Activated CD4-positive, alpha-beta T cell treated with anti-CD3 and anti-CD28 coated beads for 36 hours (primary cell): Measurements from ENCODE around the gene TIAM1. TPM values are rescaled to one million over a fixed set of nuclear protein-coding genes. Genes with fewer than 3 reads are reported as not detected.

ENCODE experiments used
- ATAC-seq: fragments of 200-7000 bp; cut with Tn5 transposase; one replicate; pipeline ENCODE4 v1.10.0; 2021; ENCODE audit warnings: mild to moderate bottlenecking, moderate library complexity
- CTCF ChIA-PET: fragments of 350-600 bp; sonication (Branson Sonifier 250); formaldehyde crosslinking; loops from one replicate; lab custom pipeline; 2021; ENCODE audit warnings: antibody characterized with exemption; lab: Charles Lee
- POLR2A ChIA-PET: fragments of 350-600 bp; sonication (Branson Sonifier 250); formaldehyde crosslinking; loops from one replicate; lab custom pipeline; 2021; ENCODE audit warnings: antibody characterized with exemption, inconsistent platforms; lab: Charles Lee
- DNase-seq: peaks from one replicate; pipeline ENCODE4 v3.0.0-alpha.2; 2020
- H3K27ac Mint-ChIP-seq: one replicate; pipeline ENCODE4 v1.8.0; 2021; ENCODE audit warnings: mixed read lengths
- H3K27me3 Mint-ChIP-seq: one replicate; pipeline ENCODE4 v1.8.0; 2021; ENCODE audit warnings: mixed read lengths
- H3K36me3 Mint-ChIP-seq: one replicate; pipeline ENCODE4 v1.8.0; 2021; ENCODE audit warnings: low read depth, mixed read lengths
- H3K4me1 Mint-ChIP-seq: one replicate; pipeline ENCODE4 v1.8.0; 2021; ENCODE audit warnings: mixed read lengths
- H3K4me3 Mint-ChIP-seq: one replicate; pipeline ENCODE4 v1.8.0; 2021; ENCODE audit warnings: mild to moderate bottlenecking, moderate library complexity, mixed read lengths
- H3K9me3 Mint-ChIP-seq: one replicate; pipeline ENCODE4 v1.8.0; 2021; ENCODE audit warnings: low read depth, mixed read lengths
- intact Hi-C, 2 experiments: fragments of 100-400 bp; cut with DNase I in 1 of 2; cut with micrococcal nuclease in 1 of 2; formaldehyde crosslinking; loops; one replicate each; pipeline versions ENCODE4 v1.14.2 to v1.15.1; 2022 to 2024; cut with DNase I, micrococcal nuclease
- total RNA-seq, 2 experiments: library from RNA; stranded (reverse); gene quantifications; one replicate each; pipeline ENCODE4 v1.2.3, GENCODE V29; 2021

The TIAM1 gene
- total RNA-seq, 2 experiments from 2014 or later = 60.7 to 72.6 TPM

DNA sequence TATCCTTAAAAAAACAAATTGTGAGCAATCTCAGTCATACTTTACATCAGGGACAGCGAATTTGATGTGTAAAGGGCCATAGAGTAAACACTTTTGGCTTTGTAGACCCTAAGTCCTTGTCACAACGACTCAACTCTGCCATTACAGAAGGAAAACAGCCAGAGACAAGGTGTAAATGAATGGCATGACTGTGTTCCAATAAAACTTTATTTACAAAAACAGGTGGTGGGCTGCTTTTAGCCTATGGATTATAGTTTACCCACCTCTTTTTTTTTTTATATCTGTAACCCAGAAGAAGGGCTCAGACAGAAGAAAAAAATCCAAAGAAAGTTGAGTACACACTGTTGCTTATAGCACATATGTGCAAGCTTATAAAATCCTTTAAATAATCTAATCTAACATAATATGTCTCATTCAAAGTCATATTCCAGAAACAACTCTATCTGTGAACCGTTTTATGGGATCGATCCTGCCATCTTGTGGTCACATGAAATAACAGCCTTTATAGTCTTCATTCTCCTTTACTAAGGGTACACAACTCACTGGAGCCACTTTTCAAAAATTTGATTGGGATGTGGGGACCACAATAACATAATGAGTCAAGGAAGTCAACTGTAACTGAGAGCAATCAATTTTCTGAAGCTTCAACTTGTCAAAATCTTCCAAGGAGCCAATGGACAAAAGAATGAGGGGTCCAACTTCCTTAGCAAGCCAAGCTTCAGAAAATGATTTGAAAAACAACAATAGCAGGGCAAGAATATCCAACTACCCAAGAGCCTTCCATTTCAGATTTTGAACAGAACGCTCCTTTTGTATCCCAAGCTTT is 163.6 kb downstream of the TIAM1 start:
- POLR2A ChIA-PET = interaction anchor here (1.2 to 2.4 kb wide), 3 partner anchors 11 to 147 kb away, joined by 3 to 9 read pairs (median 4); no protein-coding TSS in a partner anchor
- H3K27ac Mint-ChIP-seq = peak overlapping the region; percentile 99
- no peaks in the 10 kb centered on the region for H3K27me3 Mint-ChIP-seq
- H3K4me3 Mint-ChIP-seq = peak overlapping the region; percentile 91
- ATAC-seq = no peak
- CTCF ChIA-PET = interaction anchor here (0.6 to 4.1 kb wide), 20 partner anchors 11 to 1447 kb away, joined by 3 to 33 read pairs (median 5); no protein-coding TSS in a partner anchor
- DNase-seq = peak; percentile 48
- peaks cover 57% of the 10 kb centered on the region for H3K36me3 Mint-ChIP-seq
- intact Hi-C loops = loop anchor here (1.0 to 5.0 kb wide), 7 partner anchors 14 to 477 kb away; partner anchors contain the start of genes KRTAP21-3 (in 1 of the 2) and SOD1 (in 1 of the 2)
- H3K4me1 Mint-ChIP-seq = peaks cover 77% of the 10 kb centered on the region
- no peaks in the 10 kb centered on the region for H3K9me3 Mint-ChIP-seq

GRCh38 chr21:31176725-31177124 is 167.3 kb downstream of the TIAM1 start:
- CTCF ChIA-PET = interaction anchor here (0.6 to 1.3 kb wide), 9 partner anchors 10 to 490 kb away, joined by 3 to 4 read pairs (median 3); no protein-coding TSS in a partner anchor
- peaks cover 60% of the 10 kb centered on the region for H3K36me3 Mint-ChIP-seq
- H3K9me3 Mint-ChIP-seq = no peaks in the 10 kb centered on the region
- POLR2A ChIA-PET = interaction anchor here (0.7 kb wide), 1 partner anchor 697 kb away, joined by 3 read pairs; no protein-coding TSS in a partner anchor
- peak overlapping the region; percentile 25 for H3K4me3 Mint-ChIP-seq
- no peaks in the 10 kb centered on the region for H3K27me3 Mint-ChIP-seq
- H3K4me1 Mint-ChIP-seq = peaks cover 81% of the 10 kb centered on the region
- H3K27ac Mint-ChIP-seq = peak overlapping the region; percentile 72
- DNase-seq (peak; percentile 48), ATAC-seq (peak; percentile 54)
- intact Hi-C loops = loop anchor here (1.0 to 2.0 kb wide), 2 partner anchors 44 to 45 kb away; no protein-coding TSS in a partner anchor

GRCh38 chr21:31176080-31176551 is 167.9 kb downstream of the TIAM1 start:
- Mint-ChIP-seq H3K27me3 (no peaks in the 10 kb centered on the region), H3K4me1 (peaks cover 86% of the 10 kb centered on the region), H3K9me3 (no peaks in the 10 kb centered on the region), H3K4me3 (peak overlapping the region; percentile 25), H3K36me3 (peaks cover 60% of the 10 kb centered on the region), H3K27ac (peak overlapping the region; percentile 72)
- ChIA-PET CTCF (interaction anchor here (0.6 to 2.0 kb wide), 13 partner anchors 8 to 490 kb away, joined by 3 to 8 read pairs (median 3); no protein-coding TSS in a partner anchor), POLR2A (interaction anchor here (1.3 kb wide), 1 partner anchor 8 kb away, joined by 4 read pairs; no protein-coding TSS in a partner anchor)
- intact Hi-C loops = loop anchor here (1.0 to 2.0 kb wide), 2 partner anchors 43 to 45 kb away; no protein-coding TSS in a partner anchor
- ATAC-seq (no peak), DNase-seq (no peak)

DNA sequence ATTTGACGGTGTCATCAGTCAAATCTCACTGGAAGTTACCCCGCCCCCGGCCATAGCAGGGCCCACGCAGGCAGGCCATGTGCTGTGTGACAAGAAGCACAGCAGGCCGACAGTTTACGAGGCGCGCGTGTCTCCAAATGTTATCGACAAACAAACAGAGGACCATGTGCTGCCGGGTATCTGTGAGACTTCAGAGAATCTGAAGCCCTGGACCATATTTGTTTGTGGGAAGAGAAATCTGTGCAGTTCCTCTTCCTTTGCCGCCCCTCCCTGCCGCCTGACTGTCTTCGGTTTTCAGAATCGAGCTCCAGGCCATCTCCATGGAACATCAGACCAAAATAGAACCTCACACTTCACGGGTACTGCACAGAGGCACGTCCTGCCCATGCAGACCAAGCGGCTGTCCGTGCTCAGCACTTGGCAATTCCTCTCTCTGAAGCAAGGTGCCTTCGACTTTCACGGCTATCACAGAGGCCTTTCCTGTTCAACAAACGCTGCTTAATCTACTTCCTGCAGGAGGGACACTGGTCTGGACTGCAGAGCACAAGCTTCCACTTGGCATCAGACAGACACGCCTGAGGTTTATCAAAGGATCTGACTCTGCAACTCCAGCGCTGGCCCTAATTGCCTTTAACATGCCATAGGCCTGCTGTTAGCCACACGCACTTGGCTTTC is 170.0 kb downstream of the TIAM1 start:
- Mint-ChIP-seq H3K9me3 (no peaks in the 10 kb centered on the region), H3K36me3 (peaks cover 56% of the 10 kb centered on the region), H3K4me3 (peak overlapping the region; percentile 59), H3K27me3 (no peaks in the 10 kb centered on the region), H3K4me1 (peaks cover 89% of the 10 kb centered on the region), H3K27ac (peak overlapping the region; percentile 89)
- POLR2A ChIA-PET = no interaction called here
- intact Hi-C loops = no loop called here
- ATAC-seq (peak; percentile 56), DNase-seq (peak; percentile 83)
- CTCF ChIA-PET = interaction anchor here (0.7 to 2.3 kb wide), 8 partner anchors 10 to 407 kb away, joined by 3 to 11 read pairs (median 4); no protein-coding TSS in a partner anchor

GRCh38 chr21:31172328-31172727 is 171.7 kb downstream of the TIAM1 start:
- no peaks in the 10 kb centered on the region for H3K27me3 Mint-ChIP-seq
- DNase-seq = no peak
- H3K4me1 Mint-ChIP-seq = peaks cover 88% of the 10 kb centered on the region
- H3K4me3 Mint-ChIP-seq = peak overlapping the region; percentile 44
- no peak for ATAC-seq
- POLR2A ChIA-PET = no interaction called here
- CTCF ChIA-PET = interaction anchor here (0.6 to 2.0 kb wide), 6 partner anchors 11 to 91 kb away, joined by 3 to 5 read pairs (median 4); no protein-coding TSS in a partner anchor
- no peaks in the 10 kb centered on the region for H3K9me3 Mint-ChIP-seq
- H3K27ac Mint-ChIP-seq = peak overlapping the region; percentile 70
- H3K36me3 Mint-ChIP-seq = peaks cover 51% of the 10 kb centered on the region
- intact Hi-C loops = no loop called here

DNA sequence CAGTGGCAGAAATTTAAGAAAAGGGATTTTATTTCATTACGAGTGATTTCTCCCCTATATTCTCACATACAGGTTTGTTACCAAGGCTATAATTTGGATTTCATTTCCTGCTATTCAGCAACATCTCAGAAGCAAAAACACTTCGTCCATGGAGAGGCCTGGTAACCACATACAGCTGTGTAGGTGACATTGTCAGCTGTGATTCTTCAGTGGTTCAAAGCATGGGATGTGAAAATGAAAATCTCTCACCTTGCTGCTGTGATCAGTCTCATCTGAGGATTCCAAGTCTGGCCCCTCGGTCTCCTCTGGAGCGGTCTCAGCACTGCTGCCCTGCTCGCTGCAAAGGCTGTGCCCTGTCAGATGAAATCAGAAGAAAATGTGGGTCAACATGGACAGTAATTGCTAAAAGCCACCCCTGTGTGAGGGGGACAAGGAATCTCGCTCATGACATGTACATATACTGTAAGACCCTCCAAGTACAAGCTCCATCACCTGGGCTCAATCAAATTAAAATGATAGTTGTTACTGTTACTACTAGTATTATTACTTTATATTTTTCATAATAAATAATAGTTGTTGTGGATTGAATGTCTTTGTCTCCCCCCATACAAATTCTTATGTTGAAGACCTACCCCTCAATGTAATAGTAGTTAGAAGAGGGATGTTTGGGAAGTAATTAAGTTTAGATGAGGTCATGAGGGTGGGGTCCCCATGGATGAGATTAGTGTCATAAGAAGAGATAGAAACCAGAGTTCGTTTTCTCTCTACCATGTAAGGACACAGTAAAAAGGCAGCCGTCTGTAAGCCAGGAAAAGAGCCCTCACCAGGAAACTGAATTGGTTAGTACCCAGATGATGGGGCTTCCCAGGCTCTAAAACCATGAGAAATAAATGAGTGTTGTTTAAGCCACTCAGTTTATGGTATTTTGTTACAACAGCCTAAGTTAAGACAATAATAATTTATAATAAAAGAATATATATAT is 179.1 kb downstream of the TIAM1 start:
- peaks cover 85% of the 10 kb centered on the region for H3K4me1 Mint-ChIP-seq

GRCh38 chr21:31162827-31163226 is 181.2 kb downstream of the TIAM1 start:
- ATAC-seq = no peak
- ChIA-PET CTCF (interaction anchor here (0.6 to 1.6 kb wide), 3 partner anchors 17 to 64 kb away, joined by 4 to 6 read pairs (median 6); no protein-coding TSS in a partner anchor), POLR2A (no interaction called here)
- intact Hi-C loops = no loop called here
- Mint-ChIP-seq H3K36me3 (peaks cover 44% of the 10 kb centered on the region), H3K9me3 (no peaks in the 10 kb centered on the region), H3K4me1 (peaks cover 90% of the 10 kb centered on the region), H3K4me3 (peak overlapping the region; percentile 9), H3K27me3 (no peaks in the 10 kb centered on the region), H3K27ac (peak overlapping the region; percentile 68)
- no peak for DNase-seq

More for the DNA sequence above, 179.1 kb downstream of the TIAM1 start:
- Mint-ChIP-seq H3K36me3 (peaks cover 39% of the 10 kb centered on the region), H3K27me3 (no peaks in the 10 kb centered on the region), H3K9me3 (no peaks in the 10 kb centered on the region), H3K4me3 (no peak overlapping the region), H3K27ac (peak overlapping the region; percentile 82)
- ChIA-PET POLR2A (no interaction called here), CTCF (interaction anchor here (0.6 to 1.0 kb wide), 6 partner anchors 8 to 1161 kb away, joined by 3 to 4 read pairs (median 3); no protein-coding TSS in a partner anchor)
- DNase-seq (no peak), ATAC-seq (peak; percentile 71)
- intact Hi-C loops = no loop called here

GRCh38 chr21:31162079-31162699 is 181.9 kb downstream of the TIAM1 start:
- DNase-seq (no peak), ATAC-seq (no peak)
- intact Hi-C loops = no loop called here
- ChIA-PET POLR2A (no interaction called here), CTCF (interaction anchor here (0.6 to 1.6 kb wide), 6 partner anchors 10 to 418 kb away, joined by 3 to 6 read pairs (median 4); no protein-coding TSS in a partner anchor)
- Mint-ChIP-seq H3K27me3 (no peaks in the 10 kb centered on the region), H3K36me3 (peaks cover 48% of the 10 kb centered on the region), H3K4me3 (no peak overlapping the region), H3K9me3 (no peaks in the 10 kb centered on the region), H3K27ac (peak overlapping the region; percentile 68), H3K4me1 (peaks cover 89% of the 10 kb centered on the region)

- ATAC-seq = peak; percentile 65
- Mint-ChIP-seq H3K27me3 (no peaks in the 10 kb centered on the region), H3K36me3 (peaks cover 58% of the 10 kb centered on the region), H3K9me3 (peaks cover 6% of the 10 kb centered on the region), H3K27ac (peak overlapping the region; percentile 79), H3K4me3 (no peak overlapping the region), H3K4me1 (peaks cover 87% of the 10 kb centered on the region)
- peak; percentile 53 for DNase-seq
- ChIA-PET POLR2A (interaction anchor here (0.7 kb wide), 2 partner anchors 450 to 1639 kb away, joined by 3 read pairs; no protein-coding TSS in a partner anchor), CTCF (interaction anchor here (1.3 to 1.6 kb wide), 4 partner anchors 11 to 419 kb away, joined by 4 to 6 read pairs (median 5); no protein-coding TSS in a partner anchor)
- intact Hi-C loops = loop anchor here (1.0 to 2.0 kb wide), 2 partner anchors 28 kb away; no protein-coding TSS in a partner anchor
These were observed 182.9 kb downstream of the TIAM1 start for GRCh38 chr21:31161157-31161556.
